NCI-H1105 treated with DMSO at 0.1 percent for 48 hours (cell line): Measurements from ENCODE around the gene C17orf107.

Source experiments
- DNase-seq: peaks from one replicate; lab custom pipeline; 2025; lab: John Stamatoyannopoulos, UW

C17orf107 gene

GRCh38 chr17:4934173-4934979 lies 35.0 kb downstream of the C17orf107 start:
- DNase-seq, result peak; percentile 20

GRCh38 chr17:4935650-4936049 lies 36.3 kb downstream of the C17orf107 start:
- no peak for DNase-seq

- no peak for DNase-seq
Measured at GRCh38 chr17:4936436-4936835, 37.1 kb downstream of the C17orf107 start.

GRCh38 chr17:4937553-4937952 lies 38.2 kb downstream of the C17orf107 start:
- no peak for DNase-seq

- DNase-seq, result no peak
Measured at GRCh38 chr17:4938069-4938491, 38.7 kb downstream of the C17orf107 start.

- DNase-seq, result no peak
Measured at GRCh38 chr17:4938688-4939545, 39.6 kb downstream of the C17orf107 start.

GRCh38 chr17:4939546-4939795 lies 40.1 kb downstream of the C17orf107 start:
- DNase-seq, result no peak

- peak; percentile 100 for DNase-seq
Measured at GRCh38 chr17:4939796-4940554, 40.6 kb downstream of the C17orf107 start, which contains the start of the genes RNF167 and SLC25A11. Gene RNF167, plus strand, starts transcription at chr17:4940268. Its CDS starts 642 bp downstream, at chr17:4940910. Gene SLC25A11, minus strand, starts transcription at chr17:4940046. Its CDS starts 136 bp downstream, at chr17:4939910.

- DNase-seq, result no peak
Measured at GRCh38 chr17:4940555-4941318, 41.4 kb downstream of the C17orf107 start.

- DNase-seq, result no peak
Measured at GRCh38 chr17:4941319-4941610, 41.9 kb downstream of the C17orf107 start.

- no peak for DNase-seq
Measured at GRCh38 chr17:4942760-4943508, 43.6 kb downstream of the C17orf107 start.

- no peak for DNase-seq
Measured at GRCh38 chr17:4944163-4944553, 44.8 kb downstream of the C17orf107 start.

- no peak for DNase-seq
Measured at GRCh38 chr17:4944554-4945175, 45.3 kb downstream of the C17orf107 start.

GRCh38 chr17:4945176-4945943 lies 46.0 kb downstream of the C17orf107 start:
- no peak for DNase-seq

- DNase-seq, result no peak
Measured at GRCh38 chr17:4945944-4946280, 46.6 kb downstream of the C17orf107 start.

- DNase-seq, result no peak
Measured at GRCh38 chr17:4946312-4946976, 47.1 kb downstream of the C17orf107 start.

- DNase-seq, result no peak
Measured at GRCh38 chr17:4947010-4947410, 47.7 kb downstream of the C17orf107 start.

- DNase-seq, result peak; percentile 45
Measured at GRCh38 chr17:4947411-4948165, 48.3 kb downstream of the C17orf107 start.
